Duodenal mucosa (tissue), 2 donors: Measurements from ENCODE around the gene NR3C2.
A peak's percentile ranks its signal among the peaks of the same experiment; 100 is the strongest.

Experiments
- H3K27ac ChIP-seq: one replicate; pipeline ENCODE4 v1.7.0; 2013; ENCODE audit warnings: low read depth, low read length
- H3K27me3 ChIP-seq, 2 donors: one replicate each; pipeline ENCODE4 v1.7.0; 2013; ENCODE audit warnings: low read length in 2 of 2, control low read depth in 1 of 2; ENCODE audit not compliant: insufficient read depth in 2 of 2, control insufficient read depth in 1 of 2
- H3K36me3 ChIP-seq, 2 donors: one replicate each; pipeline ENCODE4 v1.7.0; 2013; ENCODE audit warnings: low read length in 2 of 2, control low read depth in 1 of 2; ENCODE audit not compliant: insufficient read depth in 2 of 2, control insufficient read depth in 1 of 2
- H3K4me1 ChIP-seq, 2 donors: one replicate each; pipeline ENCODE4 v1.7.0; 2013; ENCODE audit warnings: low read length in 2 of 2, control low read depth in 1 of 2; ENCODE audit not compliant: insufficient read depth in 2 of 2, control insufficient read depth in 1 of 2
- H3K4me3 ChIP-seq, 2 donors: one replicate each; pipeline ENCODE4 v1.7.0; 2013; ENCODE audit warnings: low read length in 2 of 2, low read depth in 1 of 2
- H3K9ac ChIP-seq, 2 donors: one replicate each; pipeline ENCODE4 v1.7.0; 2013; ENCODE audit warnings: low read length in 2 of 2, low read depth in 1 of 2
- H3K9me3 ChIP-seq, 2 donors: one replicate each; pipeline ENCODE4 v1.7.0; 2013; ENCODE audit warnings: low read length in 2 of 2, control low read depth in 1 of 2; ENCODE audit not compliant: control insufficient read depth in 1 of 2

Gene NR3C2

GRCh38 chr4:148447681-148448080 lies 5.5 kb upstream of the NR3C2 start:
- Histone ChIP-seq H3K4me3 (no peak overlapping the region), H3K36me3 (no peaks in the 10 kb centered on the region), H3K4me1 (peaks cover 5 to 7% of the 10 kb centered on the region in 2 donors), H3K9me3 (no peaks in the 10 kb centered on the region), H3K9ac (no peak overlapping the region), H3K27ac (no peak overlapping the region), H3K27me3 (no peaks in the 10 kb centered on the region)

DNA sequence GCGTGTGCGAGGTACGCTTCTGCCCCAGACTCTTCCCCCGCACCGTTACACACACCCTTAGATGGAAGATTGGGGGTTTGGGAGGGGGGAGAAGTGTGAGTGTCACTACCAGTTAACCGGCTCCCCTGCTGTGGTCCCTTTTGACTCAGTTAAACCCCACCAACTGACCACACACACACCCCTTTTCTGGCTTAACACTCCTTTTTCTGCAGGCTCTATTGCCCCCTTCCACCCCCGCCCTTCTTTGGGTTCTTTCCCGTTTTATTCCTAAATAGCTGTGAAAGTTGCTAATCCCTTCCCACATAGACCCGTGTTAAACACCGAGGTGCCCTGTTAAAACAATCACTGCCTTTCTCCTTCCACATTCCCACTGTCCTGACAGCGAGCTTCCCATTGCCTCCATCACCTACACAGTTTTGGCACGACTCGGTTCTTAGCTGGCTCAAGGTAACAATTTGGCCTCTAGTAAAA lies 3.7 kb upstream of the NR3C2 start:
- Histone ChIP-seq H3K4me1 (peaks cover 5 to 7% of the 10 kb centered on the region in 2 donors), H3K27me3 (no peaks in the 10 kb centered on the region), H3K9me3 (no peaks in the 10 kb centered on the region), H3K9ac (peak overlapping the region; percentile 56 to 59), H3K36me3 (no peaks in the 10 kb centered on the region), H3K27ac (no peak overlapping the region), H3K4me3 (peak overlapping the region; percentile 89 to 99)

- H3K27me3 ChIP-seq, result no peaks in the 10 kb centered on the region
- H3K27ac ChIP-seq, result peak overlapping the region; percentile 48
- no peaks in the 10 kb centered on the region for H3K9me3 ChIP-seq
- H3K9ac ChIP-seq, result peak overlapping the region; percentile 59 to 99
- no peaks in the 10 kb centered on the region for H3K36me3 ChIP-seq
- peak overlapping the region; percentile 89 to 99 for H3K4me3 ChIP-seq
- H3K4me1 ChIP-seq, result peaks cover 7 to 10% of the 10 kb centered on the region in 2 donors
Measured at GRCh38 chr4:148445071-148445859, 3.1 kb upstream of the NR3C2 start.

- H3K27me3 ChIP-seq, result no peaks in the 10 kb centered on the region
Measured at GRCh38 chr4:148444296-148445070, 2.3 kb upstream of the NR3C2 start.

GRCh38 chr4:148443512-148444295 lies 1.5 kb upstream of the NR3C2 start:
- H3K4me3 ChIP-seq, result peak overlapping the region; percentile 89 to 99
- no peaks in the 10 kb centered on the region for H3K27me3 ChIP-seq
- H3K4me1 ChIP-seq, result peaks cover 11 to 16% of the 10 kb centered on the region in 2 donors
- H3K27ac ChIP-seq, result peak overlapping the region; percentile 54
- H3K9ac ChIP-seq, result peak overlapping the region; percentile 93 to 99
- H3K9me3 ChIP-seq, result no peaks in the 10 kb centered on the region
- no peaks in the 10 kb centered on the region for H3K36me3 ChIP-seq

More at GRCh38 chr4:148444296-148445070, 2.3 kb upstream of the NR3C2 start:
- Histone ChIP-seq H3K4me3 (peak overlapping the region; percentile 89 to 99), H3K27ac (peak overlapping the region; percentile 54), H3K9ac (peak overlapping the region; percentile 93 to 99), H3K36me3 (no peaks in the 10 kb centered on the region), H3K9me3 (no peaks in the 10 kb centered on the region), H3K4me1 (peaks cover 11 to 16% of the 10 kb centered on the region in 2 donors)

GRCh38 chr4:148442832-148443511 lies 758 bp upstream of the NR3C2 start:
- Histone ChIP-seq H3K27me3 (no peaks in the 10 kb centered on the region), H3K4me1 (peaks cover 11 to 16% of the 10 kb centered on the region in 2 donors), H3K9ac (peak overlapping the region; percentile 93 to 99), H3K4me3 (peak overlapping the region; percentile 89 to 99), H3K36me3 (no peaks in the 10 kb centered on the region), H3K9me3 (no peaks in the 10 kb centered on the region), H3K27ac (peak overlapping the region; percentile 85)

GRCh38 chr4:148441624-148441985 lies 609 bp downstream of the NR3C2 start:
- Histone ChIP-seq H3K4me3 (peak overlapping the region; percentile 95 to 99), H3K9me3 (no peaks in the 10 kb centered on the region), H3K27ac (peak overlapping the region; percentile 35), H3K4me1 (peaks cover 11 to 16% of the 10 kb centered on the region in 2 donors), H3K9ac (peak overlapping the region; percentile 75 to 86), H3K36me3 (no peaks in the 10 kb centered on the region), H3K27me3 (no peaks in the 10 kb centered on the region)

GRCh38 chr4:148438047-148438446 lies 4.2 kb downstream of the NR3C2 start:
- peaks cover 0 to 6% of the 10 kb centered on the region in 2 donors for H3K36me3 ChIP-seq
- no peak overlapping the region for H3K27ac ChIP-seq
- no peaks in the 10 kb centered on the region for H3K9me3 ChIP-seq
- no peak overlapping the region for H3K9ac ChIP-seq
- H3K4me1 ChIP-seq, result peaks cover 15 to 39% of the 10 kb centered on the region in 2 donors
- H3K4me3 ChIP-seq, result no peak overlapping the region
- no peaks in the 10 kb centered on the region for H3K27me3 ChIP-seq

DNA sequence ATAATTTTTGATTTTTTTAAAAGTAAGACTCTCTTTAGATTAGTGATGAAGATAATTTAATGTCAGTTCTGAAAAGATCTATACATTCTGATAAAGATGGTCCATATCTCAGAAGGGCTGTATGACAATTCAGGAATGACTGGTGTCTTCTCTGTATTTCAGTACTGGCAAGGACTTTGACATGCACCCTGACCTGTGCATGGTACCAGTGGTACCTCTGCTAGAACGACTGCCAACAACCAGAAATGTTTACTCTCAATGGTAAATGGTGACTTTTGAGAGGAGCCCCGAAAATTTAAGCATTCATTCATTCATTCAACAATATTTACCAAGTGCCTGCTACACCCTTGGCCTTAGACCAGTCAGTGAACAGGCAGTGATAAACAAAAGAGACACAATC lies 4.8 kb downstream of the NR3C2 start:
- no peaks in the 10 kb centered on the region for H3K9me3 ChIP-seq
- peaks cover 21 to 45% of the 10 kb centered on the region in 2 donors for H3K4me1 ChIP-seq
- no peak overlapping the region for H3K4me3 ChIP-seq
- no peak overlapping the region for H3K9ac ChIP-seq
- H3K27ac ChIP-seq, result no peak overlapping the region
- H3K36me3 ChIP-seq, result peaks cover 0 to 6% of the 10 kb centered on the region in 2 donors
- no peaks in the 10 kb centered on the region for H3K27me3 ChIP-seq
